ENCODE measurements around the gene FRS2. TPM values are rescaled to one million over a fixed set of nuclear protein-coding genes. Genes with fewer than 3 reads are reported as not detected.

FRS2 gene
- total RNA-seq, 4 donors from 2014 or later: 46.6 to 64.7 (median 55.6) TPM

- TF ChIP-seq CTCF (IDR thresholded peaks at IDR 0.05; ENCODE audit: low read depth): no peak
Observed at GRCh38 chr12:69442894-69443293, 27.3 kb upstream of the FRS2 start.

- TF ChIP-seq CTCF (IDR thresholded peaks at IDR 0.05; ENCODE audit: low read depth): no peak
Observed at GRCh38 chr12:69443916-69444315, 26.3 kb upstream of the FRS2 start.

- TF ChIP-seq CTCF (IDR thresholded peaks at IDR 0.05; ENCODE audit: low read depth): no peak
Observed at GRCh38 chr12:69447892-69448291, 22.3 kb upstream of the FRS2 start.

- TF ChIP-seq CTCF (IDR thresholded peaks at IDR 0.05; ENCODE audit: low read depth): no peak
Observed at GRCh38 chr12:69456239-69456638, 13.9 kb upstream of the FRS2 start.

GRCh38 chr12:69457433-69457832 is 12.8 kb upstream of the FRS2 start:
- TF ChIP-seq CTCF (IDR thresholded peaks at IDR 0.05; ENCODE audit: low read depth): no peak

GRCh38 chr12:69459477-69459876 is 10.7 kb upstream of the FRS2 start:
- no peak for TF ChIP-seq CTCF (IDR thresholded peaks at IDR 0.05; ENCODE audit: low read depth)

- TF ChIP-seq CTCF (IDR thresholded peaks at IDR 0.05; ENCODE audit: low read depth): no peak
Observed at GRCh38 chr12:69464428-69464827, 5.8 kb upstream of the FRS2 start.
